Endodermal cell (in vitro differentiated cells): ENCODE results near the gene TBC1D4. TPM values are rescaled to one million over a fixed set of nuclear protein-coding genes. Genes with fewer than 3 reads are reported as not detected.

Experiments
- DNase-seq: peaks from one replicate; pipeline ENCODE4 v3.0.0-alpha.2; 2017
- H3K27ac ChIP-seq: 2 replicates; pipeline ENCODE4 v1.5.1; 2013; ENCODE audit warnings: mild to moderate bottlenecking, low read depth, low read length, moderate library complexity
- H3K27me3 ChIP-seq: 2 replicates; pipeline ENCODE4 v1.6.1; 2013; ENCODE audit warnings: mild to moderate bottlenecking, low read length, moderate library complexity; ENCODE audit not compliant: insufficient read depth, control insufficient read depth, poor library complexity, severe bottlenecking
- H3K36me3 ChIP-seq: 2 replicates; pipeline ENCODE4 v1.7.0; 2013; ENCODE audit warnings: mild to moderate bottlenecking, low read length, moderate library complexity; ENCODE audit not compliant: control insufficient read depth, insufficient read depth
- H3K4me1 ChIP-seq: one replicate; pipeline ENCODE4 v1.7.0; 2013; ENCODE audit warnings: low read length; ENCODE audit not compliant: control insufficient read depth, insufficient read depth
- H3K4me3 ChIP-seq: 2 replicates; pipeline ENCODE4 v1.5.1; 2013; ENCODE audit warnings: mild to moderate bottlenecking, low read length, moderate library complexity
- H3K9ac ChIP-seq: 2 replicates; pipeline ENCODE4 v1.6.1; 2013; ENCODE audit warnings: mild to moderate bottlenecking, low read length, moderate library complexity; ENCODE audit not compliant: poor library complexity, severe bottlenecking; ENCODE audit errors: extremely low read depth
- H3K9me3 ChIP-seq: 2 replicates; pipeline ENCODE4 v1.6.1; 2013; ENCODE audit warnings: mild to moderate bottlenecking, low read length, moderate library complexity; ENCODE audit not compliant: control insufficient read depth
- H3K27ac Mint-ChIP-seq: 2 replicates; pipeline ENCODE4 v1.8.0; 2020; ENCODE audit warnings: mixed read lengths
- H3K27me3 Mint-ChIP-seq: 2 replicates; pipeline ENCODE4 v1.8.0; 2021; ENCODE audit warnings: mild to moderate bottlenecking, mixed read lengths; ENCODE audit not compliant: insufficient read depth
- H3K36me3 Mint-ChIP-seq: 2 replicates; pipeline ENCODE4 v1.8.0; 2020; ENCODE audit warnings: low read depth, mixed read lengths
- H3K4me1 Mint-ChIP-seq: 2 replicates; pipeline ENCODE4 v1.8.0; 2020; ENCODE audit warnings: mixed read lengths
- H3K4me3 Mint-ChIP-seq: 2 replicates; pipeline ENCODE4 v1.8.0; 2020; ENCODE audit warnings: mild to moderate bottlenecking, moderate library complexity, mixed read lengths
- H3K9me3 Mint-ChIP-seq: 2 replicates; pipeline ENCODE4 v1.8.0; 2020; ENCODE audit warnings: mild to moderate bottlenecking, mixed read lengths
- CTCF ChIP-seq: fragments of 200-600 bp; sonication (generic); conservative IDR thresholded peaks from 2 replicates; pipeline ENCODE4 v1.5.0; 2021; ENCODE audit warnings: antibody characterized with exemption, mild to moderate bottlenecking
- WGBS, 2 experiments: methylation state at CpG; one replicate each; pipeline versions ENCODE4 v1.1.5 to v1.1.7; 2013; ENCODE audit warnings: missing lambda C conversion rate in 2 of 2, mixed read lengths in 1 of 2; ENCODE audit not compliant: insufficient coverage in 1 of 2, insufficient read length in 1 of 2; 5-methylcytosine and 5-hydroxymethylcytosine counted together
- total RNA-seq, 2 donors: library from RNA; stranded (reverse); fragmentation: NEBNext Ultra II Directional in 1 of 2; extraction: Animal tissue kit (Norgen Biotek cat#: 25700) in 1 of 2; gene quantifications; 2 replicates in 1 of 2; 3 replicates in 1 of 2; pipeline ENCODE4 v1.2.1, GENCODE V29; 2021

TBC1D4 gene
- total RNA-seq, 2 donors from 2014 or later: 3.2 to 4.7 TPM

DNA sequence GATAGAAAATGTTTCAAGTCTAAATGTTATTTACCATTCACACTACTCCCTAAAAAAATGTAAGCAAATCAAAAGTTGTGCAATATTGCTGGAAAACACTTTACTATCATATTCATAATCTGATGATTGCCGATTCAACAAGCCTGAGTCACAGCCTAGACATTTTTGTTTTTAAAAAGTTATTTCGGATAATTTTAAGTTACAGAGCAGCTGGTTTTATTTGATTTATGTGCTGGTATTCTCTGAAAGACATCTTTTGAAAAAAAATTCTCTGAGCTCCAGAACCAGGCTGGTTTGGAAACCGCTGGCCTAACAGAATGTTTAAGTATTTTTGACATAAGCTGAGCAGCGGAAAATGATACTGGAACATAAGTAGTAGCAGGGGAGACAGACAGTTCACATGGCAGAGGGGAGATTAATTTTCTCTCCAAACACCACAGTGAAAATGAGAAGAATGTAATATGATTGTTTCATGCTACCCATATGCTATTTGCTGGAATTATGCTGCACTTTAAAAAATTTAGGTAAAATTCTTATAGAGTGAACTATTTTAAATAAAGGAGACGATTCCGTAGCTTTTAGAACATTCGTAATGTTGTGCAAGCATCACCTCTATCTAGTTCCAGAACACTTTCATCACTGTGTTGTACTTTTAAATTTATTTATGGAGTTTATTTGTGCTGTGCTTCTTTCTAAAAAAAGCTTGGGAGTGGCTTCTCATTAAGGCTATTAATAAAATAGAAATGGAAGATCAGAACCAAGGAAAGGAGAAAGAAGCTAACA lies 36.1 kb downstream of the TBC1D4 start:
- no peaks in the 10 kb centered on the region for H3K36me3 ChIP-seq
- WGBS, 2 experiments: 81 to 87% methylated on average over 4 to 7 of the region's 7 CpGs
- DNase-seq: no peak
- H3K36me3 Mint-ChIP-seq: no peaks in the 10 kb centered on the region
- H3K27me3 ChIP-seq: no peaks in the 10 kb centered on the region
- peaks cover 6% of the 10 kb centered on the region for H3K4me1 Mint-ChIP-seq
- no peaks in the 10 kb centered on the region for H3K4me1 ChIP-seq
- H3K27ac ChIP-seq: no peak overlapping the region
- no peak for TF ChIP-seq CTCF
- H3K9me3 ChIP-seq: no peaks in the 10 kb centered on the region
- H3K4me3 Mint-ChIP-seq: no peak overlapping the region
- H3K9ac ChIP-seq: no peak overlapping the region
- no peak overlapping the region for H3K4me3 ChIP-seq
- no peaks in the 10 kb centered on the region for H3K27me3 Mint-ChIP-seq
- H3K27ac Mint-ChIP-seq: no peak overlapping the region
- peaks cover 4% of the 10 kb centered on the region for H3K9me3 Mint-ChIP-seq

GRCh38 chr13:75444016-75444415 lies 38.0 kb downstream of the TBC1D4 start:
- Histone ChIP-seq H3K27me3 (no peaks in the 10 kb centered on the region), H3K36me3 (no peaks in the 10 kb centered on the region), H3K27ac (no peak overlapping the region), H3K4me3 (no peak overlapping the region), H3K9ac (no peak overlapping the region), H3K9me3 (no peaks in the 10 kb centered on the region), H3K4me1 (no peaks in the 10 kb centered on the region)
- H3K4me1 Mint-ChIP-seq: peaks cover 4% of the 10 kb centered on the region
- H3K27me3 Mint-ChIP-seq: no peaks in the 10 kb centered on the region
- DNase-seq: no peak
- no peak for TF ChIP-seq CTCF
- H3K9me3 Mint-ChIP-seq: peaks cover 4% of the 10 kb centered on the region
- H3K27ac Mint-ChIP-seq: peak overlapping the region; percentile 55
- H3K36me3 Mint-ChIP-seq: no peaks in the 10 kb centered on the region
- H3K4me3 Mint-ChIP-seq: no peak overlapping the region
- 91 to 96% methylated on average over 4 to 6 of the region's 6 CpGs for WGBS, 2 experiments

DNA sequence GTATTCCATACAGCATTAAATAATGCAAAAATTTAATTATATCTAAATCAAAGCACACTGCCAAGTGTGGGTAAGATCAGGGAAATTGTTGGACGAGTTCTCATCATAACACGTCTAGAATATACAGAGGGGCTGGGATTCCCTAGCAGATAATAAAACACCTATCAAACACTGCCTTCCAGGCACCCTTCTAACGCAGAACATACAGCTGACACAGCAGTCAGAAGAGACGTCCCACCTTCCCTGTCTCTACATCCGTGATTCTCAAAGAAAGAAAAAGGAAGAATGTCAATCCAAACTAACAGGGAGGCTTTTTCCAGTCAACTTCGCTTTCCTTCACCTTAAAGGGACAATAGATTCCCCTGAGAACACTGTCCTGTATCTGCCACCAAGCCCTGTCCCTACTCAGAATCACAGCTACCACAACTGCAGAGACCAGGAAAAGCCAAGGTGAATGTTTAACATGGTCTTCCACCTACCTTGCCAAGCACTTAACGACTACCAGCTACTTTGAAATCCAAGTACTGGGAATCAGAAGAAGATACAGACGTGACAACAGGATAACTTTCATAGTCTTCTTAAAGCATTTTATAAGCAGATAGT lies 38.5 kb downstream of the TBC1D4 start:
- H3K27ac Mint-ChIP-seq: no peak overlapping the region
- no peaks in the 10 kb centered on the region for H3K36me3 Mint-ChIP-seq
- Histone ChIP-seq H3K27ac (no peak overlapping the region), H3K9me3 (no peaks in the 10 kb centered on the region), H3K27me3 (no peaks in the 10 kb centered on the region), H3K36me3 (no peaks in the 10 kb centered on the region), H3K9ac (no peak overlapping the region), H3K4me1 (no peaks in the 10 kb centered on the region), H3K4me3 (no peak overlapping the region)
- H3K4me1 Mint-ChIP-seq: peaks cover 4% of the 10 kb centered on the region
- DNase-seq: no peak
- no peak for TF ChIP-seq CTCF
- H3K27me3 Mint-ChIP-seq: no peaks in the 10 kb centered on the region
- peaks cover 4% of the 10 kb centered on the region for H3K9me3 Mint-ChIP-seq
- WGBS, 2 experiments: 85 to 90% methylated on average over 2 to 7 of the region's 8 CpGs
- H3K4me3 Mint-ChIP-seq: no peak overlapping the region
